ENCODE measurements around the gene PSPH. TPM values are rescaled to one million over a fixed set of nuclear protein-coding genes. Genes with fewer than 3 reads are reported as not detected.
"Not testable (repeated sequence)": the region's sequence is repeated elsewhere in the genome, so short reads cannot be mapped to it uniquely, and the experiment has no call there.

PSPH gene
- total RNA-seq, 1 donor, result 125 TPM

DNA sequence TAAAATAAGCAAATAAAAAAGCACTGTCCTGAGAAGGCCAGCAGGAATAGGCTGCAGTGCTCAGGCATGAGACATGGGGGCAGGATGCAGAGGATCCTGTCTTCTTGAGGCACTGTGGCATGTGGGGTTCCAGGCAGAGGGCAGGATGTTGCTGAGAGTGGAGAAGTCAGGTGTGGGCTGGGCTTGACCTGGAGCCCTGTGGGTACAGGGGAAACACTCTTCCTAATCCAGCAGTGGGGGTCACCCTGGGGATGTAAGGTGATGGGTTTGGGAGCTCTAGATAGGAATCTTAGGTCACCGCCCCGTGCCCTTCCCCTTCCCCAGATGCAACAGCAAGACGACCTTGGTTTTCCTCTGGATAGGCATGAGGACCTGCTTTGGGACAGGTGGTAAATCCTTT, 26.4 kb upstream of the PSPH start:
- TF ChIP-seq, protein P1, sequence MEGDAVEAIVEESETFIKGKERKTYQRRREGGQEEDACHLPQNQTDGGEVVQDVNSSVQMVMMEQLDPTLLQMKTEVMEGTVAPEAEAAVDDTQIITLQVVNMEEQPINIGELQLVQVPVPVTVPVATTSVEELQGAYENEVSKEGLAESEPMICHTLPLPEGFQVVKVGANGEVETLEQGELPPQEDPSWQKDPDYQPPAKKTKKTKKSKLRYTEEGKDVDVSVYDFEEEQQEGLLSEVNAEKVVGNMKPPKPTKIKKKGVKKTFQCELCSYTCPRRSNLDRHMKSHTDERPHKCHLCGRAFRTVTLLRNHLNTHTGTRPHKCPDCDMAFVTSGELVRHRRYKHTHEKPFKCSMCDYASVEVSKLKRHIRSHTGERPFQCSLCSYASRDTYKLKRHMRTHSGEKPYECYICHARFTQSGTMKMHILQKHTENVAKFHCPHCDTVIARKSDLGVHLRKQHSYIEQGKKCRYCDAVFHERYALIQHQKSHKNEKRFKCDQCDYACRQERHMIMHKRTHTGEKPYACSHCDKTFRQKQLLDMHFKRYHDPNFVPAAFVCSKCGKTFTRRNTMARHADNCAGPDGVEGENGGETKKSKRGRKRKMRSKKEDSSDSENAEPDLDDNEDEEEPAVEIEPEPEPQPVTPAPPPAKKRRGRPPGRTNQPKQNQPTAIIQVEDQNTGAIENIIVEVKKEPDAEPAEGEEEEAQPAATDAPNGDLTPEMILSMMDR (IDR thresholded peaks at IDR 0.05; ENCODE audit: insufficient read depth, low read depth, low read length), result no peak
- no peak for DNase-seq (ENCODE audit: low read depth)
- H3K4me3 ChIP-seq (ENCODE audit: low read depth, low read length), result no peak overlapping the region

DNA sequence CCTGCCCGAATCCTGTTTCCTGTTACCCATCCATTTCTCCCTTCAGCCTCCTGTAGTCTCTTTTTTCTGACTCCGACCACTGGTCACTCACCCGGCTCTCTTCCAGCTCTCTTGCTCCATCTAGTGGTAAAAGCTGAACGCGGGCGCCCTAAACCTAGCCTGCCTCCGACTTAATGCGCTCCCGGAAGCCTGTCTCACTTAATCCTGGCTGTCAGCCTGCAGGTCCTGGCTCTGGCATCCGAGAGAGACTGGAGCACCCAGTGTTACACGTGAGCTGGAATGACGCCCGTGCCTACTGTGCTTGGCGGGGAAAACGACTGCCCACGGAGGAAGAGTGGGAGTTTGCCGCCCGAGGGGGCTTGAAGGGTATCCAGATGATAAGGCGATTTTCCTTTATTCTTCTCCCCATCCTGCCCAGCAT, 23.1 kb upstream of the PSPH start:
- peak; percentile 83 for DNase-seq (ENCODE audit: low read depth)
- TF ChIP-seq, protein P1 (IDR thresholded peaks at IDR 0.05; ENCODE audit: insufficient read depth, low read depth, low read length), result peak; percentile 94
- H3K4me3 ChIP-seq (ENCODE audit: low read depth, low read length), result no peak overlapping the region

DNA sequence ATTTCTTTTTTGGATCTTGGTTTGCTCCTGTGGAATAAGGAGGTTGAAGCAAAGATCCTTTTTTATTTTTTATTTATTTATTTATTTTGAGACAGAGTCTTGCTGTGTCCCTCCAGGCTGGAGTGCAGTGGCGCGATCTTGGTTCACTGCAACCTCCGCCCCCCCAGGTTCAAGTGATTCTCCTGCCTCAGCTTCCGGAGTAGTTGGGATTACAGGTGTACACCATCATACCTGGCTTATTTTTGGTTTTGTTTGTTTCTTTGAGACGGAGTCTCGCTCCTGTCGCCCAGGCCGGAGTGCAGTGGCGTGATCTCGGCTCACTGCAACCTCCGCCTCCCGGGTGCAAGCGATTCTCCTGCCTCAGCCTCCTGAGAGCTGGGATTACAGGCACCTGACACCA, 15.1 kb upstream of the PSPH start:
- DNase-seq (ENCODE audit: low read depth); H3K4me3 ChIP-seq (ENCODE audit: low read depth, low read length): not testable (repeated sequence)

DNA sequence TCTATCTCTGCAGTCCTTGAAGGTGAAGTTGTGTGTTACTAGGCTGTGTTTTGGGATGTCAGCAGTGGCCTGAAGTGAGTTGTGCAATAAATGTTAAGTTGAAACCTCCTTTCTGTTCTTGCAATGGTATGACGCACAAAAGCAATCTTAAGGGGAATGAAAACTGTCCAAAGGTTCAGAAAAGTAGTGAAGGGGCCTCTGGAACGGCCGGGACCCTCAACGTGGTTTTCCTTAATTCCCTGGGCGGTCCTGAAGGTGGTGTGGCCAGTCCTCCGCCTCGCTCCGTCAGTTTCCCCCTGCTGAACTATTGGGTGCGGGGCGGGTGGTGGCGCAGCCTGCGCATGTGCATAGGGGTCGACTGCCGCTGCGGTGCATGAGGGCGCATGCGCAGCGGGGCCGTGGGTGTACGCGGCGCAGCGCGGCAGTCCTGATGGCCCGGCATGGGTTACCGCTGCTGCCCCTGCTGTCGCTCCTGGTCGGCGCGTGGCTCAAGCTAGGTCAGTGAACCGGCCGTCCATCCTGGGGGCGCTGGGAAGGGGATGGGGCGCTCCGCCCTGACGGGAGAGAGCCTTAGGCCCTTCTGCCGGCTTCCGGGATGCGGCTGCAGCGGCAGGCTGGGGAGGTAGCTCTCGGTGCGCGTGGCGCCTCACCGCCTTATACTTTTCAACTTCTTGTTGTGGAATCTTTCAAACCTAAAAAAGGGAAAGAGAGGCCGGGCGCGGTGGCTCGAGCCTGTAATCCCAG, 12.8 kb upstream of the PSPH start, which contains the start of gene SUMF2:
SUMF2 (plus strand) TSS at position 405 of the 744 bp plus-strand sequence; CDS start at position 431, 26 bp downstream.
- peak; percentile 93 for DNase-seq (ENCODE audit: low read depth)
- peak within 1 kb of the TSS; percentile 92 for H3K4me3 ChIP-seq (ENCODE audit: low read depth, low read length)
- TF ChIP-seq, protein P1 (IDR thresholded peaks at IDR 0.05; ENCODE audit: insufficient read depth, low read depth, low read length), result no peak

DNA sequence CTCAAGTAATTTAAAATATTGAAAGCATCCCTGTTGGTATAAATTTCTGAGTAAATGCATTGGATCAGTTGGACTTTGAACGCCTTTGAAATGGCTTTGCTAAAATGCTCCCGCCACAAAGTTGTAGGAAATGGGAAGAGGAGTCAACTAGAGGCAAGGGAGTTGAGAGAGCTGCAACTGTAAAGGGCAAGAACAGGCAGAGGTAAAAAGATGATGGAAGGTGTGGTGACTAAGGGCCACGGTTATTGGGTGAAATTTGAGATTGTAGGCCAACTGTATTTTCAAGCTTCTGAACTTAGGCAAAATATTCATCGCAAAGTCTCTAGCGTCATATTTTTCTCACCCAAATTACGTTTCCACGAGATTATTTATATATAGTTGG, 12.2 kb upstream of the PSPH start:
- DNase-seq (ENCODE audit: low read depth), result no peak
- TF ChIP-seq, protein P1 (IDR thresholded peaks at IDR 0.05; ENCODE audit: insufficient read depth, low read depth, low read length), result no peak
- no peak overlapping the region for H3K4me3 ChIP-seq (ENCODE audit: low read depth, low read length)

DNA sequence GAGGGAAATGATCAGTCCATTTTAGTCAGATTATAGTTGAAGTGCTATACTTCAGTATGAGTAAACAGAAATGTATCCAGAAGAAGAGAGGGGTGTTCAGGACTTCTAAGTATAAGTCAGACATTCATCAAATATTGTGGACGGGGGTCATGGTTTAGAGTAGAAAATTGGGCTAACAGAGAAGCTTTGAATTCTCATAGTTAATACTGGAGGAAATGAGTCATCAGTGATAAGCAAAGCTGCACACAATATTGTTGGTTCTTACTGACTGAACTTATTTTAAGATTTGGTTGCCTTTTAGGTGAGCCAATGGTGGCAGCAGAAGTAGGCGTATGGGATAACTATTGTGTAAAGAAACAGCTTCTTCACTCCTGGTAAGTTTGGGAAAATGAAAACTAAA, 11.1 kb upstream of the PSPH start:
- peak; percentile 75 for DNase-seq (ENCODE audit: low read depth)
- H3K4me3 ChIP-seq (ENCODE audit: low read depth, low read length), result no peak overlapping the region
- TF ChIP-seq, protein P1 (IDR thresholded peaks at IDR 0.05; ENCODE audit: insufficient read depth, low read depth, low read length), result no peak

DNA sequence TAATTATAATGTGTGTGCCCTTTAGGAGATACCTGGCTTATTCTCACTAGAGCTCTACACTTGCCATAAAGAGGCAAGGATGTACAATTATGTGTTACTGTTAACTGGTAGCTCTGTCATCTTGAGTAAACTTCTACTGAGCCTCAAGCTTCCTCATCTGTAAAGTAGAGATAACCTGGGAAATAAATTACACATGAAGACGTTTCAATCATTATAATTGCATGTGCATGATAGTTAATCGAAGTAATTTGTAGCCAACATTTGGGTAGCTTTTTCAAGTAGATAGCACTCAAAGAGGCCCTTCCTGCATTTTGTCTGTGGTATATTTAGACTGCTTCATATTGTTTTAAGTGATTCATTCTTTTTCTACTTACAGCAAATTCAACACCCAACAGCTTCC, 2.7 kb upstream of the PSPH start:
- no peak for DNase-seq (ENCODE audit: low read depth)
- no peak overlapping the region for H3K4me3 ChIP-seq (ENCODE audit: low read depth, low read length)
- TF ChIP-seq, protein P1 (IDR thresholded peaks at IDR 0.05; ENCODE audit: insufficient read depth, low read depth, low read length), result no peak

All from fibroblast of villous mesenchyme (primary cell).